Smooth muscle cell (in vitro differentiated cells): ENCODE data around the gene RASGRF2. TPM values are rescaled to one million over a fixed set of nuclear protein-coding genes. Genes with fewer than 3 reads are reported as not detected.

Experiments
- DNase-seq: peaks from one replicate; lab custom pipeline; 2025; ENCODE audit not compliant: unreplicated experiment; lab: John Stamatoyannopoulos, UW
- H2AFZ ChIP-seq: fragments of 200-600 bp; sonication (generic); 2 replicates; pipeline ENCODE4 v1.6.0; 2016; ENCODE audit warnings: antibody characterized with exemption, low read depth, mild to moderate bottlenecking
- H3F3A ChIP-seq: fragments of 200-600 bp; sonication (generic); 2 replicates; pipeline ENCODE4 v1.6.0; 2017; ENCODE audit warnings: antibody characterized with exemption, low read depth
- H3K27ac ChIP-seq: fragments of 200-600 bp; sonication (generic); 2 replicates; pipeline ENCODE4 v1.5.1; 2016; ENCODE audit warnings: low read depth, mild to moderate bottlenecking
- H3K27me3 ChIP-seq: fragments of 200-600 bp; sonication (generic); 2 replicates; pipeline ENCODE4 v1.6.1; 2016; ENCODE audit warnings: low read depth, mild to moderate bottlenecking
- H3K36me3 ChIP-seq: fragments of 200-600 bp; sonication (generic); 2 replicates; pipeline ENCODE4 v1.5.1; 2016; ENCODE audit warnings: low read depth
- H3K4me1 ChIP-seq: fragments of 200-600 bp; sonication (generic); 2 replicates; pipeline ENCODE4 v1.5.1; 2016; ENCODE audit warnings: low read depth
- H3K4me2 ChIP-seq: fragments of 200-600 bp; sonication (generic); 2 replicates; pipeline ENCODE4 v1.6.0; 2016; ENCODE audit warnings: mild to moderate bottlenecking
- H3K4me3 ChIP-seq: fragments of 200-600 bp; sonication (generic); 2 replicates; pipeline ENCODE4 v1.5.1; 2016; ENCODE audit warnings: mild to moderate bottlenecking
- H3K79me2 ChIP-seq: fragments of 200-600 bp; sonication (generic); 2 replicates; pipeline ENCODE4 v1.6.0; 2016; ENCODE audit warnings: low read depth, mild to moderate bottlenecking
- H3K9ac ChIP-seq: fragments of 200-600 bp; sonication (generic); 2 replicates; pipeline ENCODE4 v1.6.0; 2016; ENCODE audit warnings: low read depth
- H3K9me3 ChIP-seq: fragments of 200-600 bp; sonication (generic); replicated peaks from 2 replicates; pipeline ENCODE4 v1.5.1; 2016; ENCODE audit warnings: low read depth
- H4K20me1 ChIP-seq: fragments of 200-600 bp; sonication (generic); 2 replicates; pipeline ENCODE4 v1.6.0; 2016; ENCODE audit warnings: low read depth
- WGBS: methylation state at CpG from one replicate; pipeline ENCODE4 v1.1.7; 2016; ENCODE audit warnings: low lambda C conversion rate; 5-methylcytosine and 5-hydroxymethylcytosine counted together
- polyA plus RNA-seq: library from polyadenylated mRNA; unstranded; fragments of >200 nt; fragmentation: Nextera tagmentation; extraction: Ambion mirVana; gene quantifications from 2 replicates; pipeline ENCODE4 v1.2.1, GENCODE V29; 2016
- total RNA-seq: library from RNA; depleted of rRNA; stranded (reverse); fragments of >200 nt; gene quantifications from 2 replicates; pipeline ENCODE4 v1.2.3, GENCODE V29; 2014
- TF ChIP-seq, protein P1 (sequence below): fragments of 200-600 bp; sonication (generic); IDR thresholded peaks from 2 replicates; pipeline ENCODE4 v1.5.1; 2017; ENCODE audit warnings: borderline replicate concordance, mild to moderate bottlenecking, antibody characterized with exemption; ENCODE audit not compliant: insufficient read depth, poor library complexity, severe bottlenecking

RASGRF2 gene
- total and polyA plus RNA-seq, 2 experiments from 2014 or later: 11.1 to 24.7 TPM

DNA sequence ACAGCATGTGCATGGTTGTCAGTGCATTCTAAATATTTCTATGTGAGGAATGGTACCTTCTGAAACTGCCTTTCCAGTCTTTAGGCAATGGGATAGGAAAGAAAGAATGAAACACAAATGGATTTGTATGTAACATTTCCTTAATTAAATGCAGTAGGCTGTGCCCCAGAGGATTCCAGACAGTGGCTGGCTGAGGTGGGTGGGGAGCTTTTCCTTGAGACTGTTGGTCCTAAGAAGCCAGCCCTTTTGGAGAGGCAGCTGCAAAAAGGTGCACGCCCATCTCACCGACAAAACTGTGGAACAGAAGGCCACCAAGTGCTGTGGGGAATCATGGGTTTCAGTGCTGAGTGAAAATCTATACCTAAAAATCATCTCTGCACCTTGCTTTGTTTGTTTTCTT, 266.1 kb downstream of the RASGRF2 start:
- Histone ChIP-seq H3K27me3 (no peaks in the 10 kb centered on the region), H3K4me2 (no peak overlapping the region), H3K9me3 (no peaks in the 10 kb centered on the region), H3K27ac (no peak overlapping the region), H4K20me1 (no peaks in the 10 kb centered on the region), H3F3A (no peaks in the 10 kb centered on the region), H3K79me2 (no peaks in the 10 kb centered on the region), H3K36me3 (no peaks in the 10 kb centered on the region), H3K4me1 (no peaks in the 10 kb centered on the region), H3K4me3 (no peak overlapping the region), H2AFZ (no peak overlapping the region), H3K9ac (no peak overlapping the region)
- TF ChIP-seq, protein P1, sequence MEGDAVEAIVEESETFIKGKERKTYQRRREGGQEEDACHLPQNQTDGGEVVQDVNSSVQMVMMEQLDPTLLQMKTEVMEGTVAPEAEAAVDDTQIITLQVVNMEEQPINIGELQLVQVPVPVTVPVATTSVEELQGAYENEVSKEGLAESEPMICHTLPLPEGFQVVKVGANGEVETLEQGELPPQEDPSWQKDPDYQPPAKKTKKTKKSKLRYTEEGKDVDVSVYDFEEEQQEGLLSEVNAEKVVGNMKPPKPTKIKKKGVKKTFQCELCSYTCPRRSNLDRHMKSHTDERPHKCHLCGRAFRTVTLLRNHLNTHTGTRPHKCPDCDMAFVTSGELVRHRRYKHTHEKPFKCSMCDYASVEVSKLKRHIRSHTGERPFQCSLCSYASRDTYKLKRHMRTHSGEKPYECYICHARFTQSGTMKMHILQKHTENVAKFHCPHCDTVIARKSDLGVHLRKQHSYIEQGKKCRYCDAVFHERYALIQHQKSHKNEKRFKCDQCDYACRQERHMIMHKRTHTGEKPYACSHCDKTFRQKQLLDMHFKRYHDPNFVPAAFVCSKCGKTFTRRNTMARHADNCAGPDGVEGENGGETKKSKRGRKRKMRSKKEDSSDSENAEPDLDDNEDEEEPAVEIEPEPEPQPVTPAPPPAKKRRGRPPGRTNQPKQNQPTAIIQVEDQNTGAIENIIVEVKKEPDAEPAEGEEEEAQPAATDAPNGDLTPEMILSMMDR: no peak
- WGBS: 100% methylated on average over 2 of the region's 2 CpGs
- no peak for DNase-seq

DNA sequence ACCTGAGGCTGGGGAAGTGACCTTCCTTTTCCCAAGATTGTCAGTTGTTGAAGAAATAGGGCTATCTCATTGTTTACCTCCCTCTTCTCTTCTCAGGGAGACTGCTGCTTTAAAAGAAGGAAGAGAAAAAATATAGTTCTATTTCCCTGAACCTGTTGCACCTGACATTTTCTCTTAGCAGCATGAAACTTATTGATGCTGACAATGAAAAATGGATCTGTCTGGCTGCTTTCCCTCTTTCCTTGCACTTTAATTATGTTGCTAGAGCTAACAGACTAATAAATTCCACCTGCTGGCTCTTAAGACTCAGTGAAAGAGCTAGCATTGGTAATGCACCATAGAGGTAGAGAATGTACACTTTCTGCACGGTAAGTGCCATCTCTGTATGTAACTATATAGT, 266.8 kb downstream of the RASGRF2 start:
- no peak overlapping the region for H3K9ac ChIP-seq
- no peak for DNase-seq

DNA sequence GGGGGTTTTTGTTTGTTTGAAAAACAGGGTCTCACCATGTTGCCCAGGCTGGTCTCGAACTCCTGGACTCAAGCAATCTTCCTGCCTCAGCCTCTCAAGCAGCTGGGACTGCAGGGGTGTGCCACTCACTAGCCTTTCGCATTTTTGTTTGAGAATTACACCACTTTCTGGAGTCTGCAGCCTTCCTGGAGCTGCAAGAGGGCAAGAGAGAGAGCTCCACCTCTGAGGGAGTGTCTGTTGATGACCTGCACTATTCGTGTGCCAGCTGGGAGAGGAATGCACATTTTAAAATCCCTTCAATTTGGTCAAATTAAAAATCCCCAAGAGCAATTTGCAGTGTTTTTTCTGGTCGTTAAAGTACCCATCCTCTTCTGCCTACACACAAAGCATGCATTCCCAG, 267.9 kb downstream of the RASGRF2 start:
- Histone ChIP-seq H3K79me2 (no peaks in the 10 kb centered on the region), H3K4me2 (no peak overlapping the region), H2AFZ (no peak overlapping the region), H3K9me3 (no peaks in the 10 kb centered on the region), H3K4me3 (no peak overlapping the region), H3K9ac (no peak overlapping the region), H3F3A (no peaks in the 10 kb centered on the region), H3K27me3 (no peaks in the 10 kb centered on the region), H3K36me3 (no peaks in the 10 kb centered on the region), H3K4me1 (peaks cover 3% of the 10 kb centered on the region), H3K27ac (no peak overlapping the region), H4K20me1 (no peaks in the 10 kb centered on the region)
- DNase-seq: no peak
- 87% methylated on average over 4 of the region's 4 CpGs for WGBS
- TF ChIP-seq, protein P1: no peak

More for the DNA sequence above, 266.8 kb downstream of the RASGRF2 start:
- H3K4me1 ChIP-seq: no peaks in the 10 kb centered on the region
- H3K27me3 ChIP-seq: no peaks in the 10 kb centered on the region
- H3K79me2 ChIP-seq: no peaks in the 10 kb centered on the region
- H2AFZ ChIP-seq: no peak overlapping the region
- no peak overlapping the region for H3K4me2 ChIP-seq
- TF ChIP-seq, protein P1: no peak
- no peaks in the 10 kb centered on the region for H3K9me3 ChIP-seq
- no peak overlapping the region for H3K4me3 ChIP-seq
- H4K20me1 ChIP-seq: no peaks in the 10 kb centered on the region
- H3K27ac ChIP-seq: no peak overlapping the region
- WGBS: 97% methylated on average over 1 of the region's 1 CpG
- no peaks in the 10 kb centered on the region for H3K36me3 ChIP-seq
- H3F3A ChIP-seq: no peaks in the 10 kb centered on the region

DNA sequence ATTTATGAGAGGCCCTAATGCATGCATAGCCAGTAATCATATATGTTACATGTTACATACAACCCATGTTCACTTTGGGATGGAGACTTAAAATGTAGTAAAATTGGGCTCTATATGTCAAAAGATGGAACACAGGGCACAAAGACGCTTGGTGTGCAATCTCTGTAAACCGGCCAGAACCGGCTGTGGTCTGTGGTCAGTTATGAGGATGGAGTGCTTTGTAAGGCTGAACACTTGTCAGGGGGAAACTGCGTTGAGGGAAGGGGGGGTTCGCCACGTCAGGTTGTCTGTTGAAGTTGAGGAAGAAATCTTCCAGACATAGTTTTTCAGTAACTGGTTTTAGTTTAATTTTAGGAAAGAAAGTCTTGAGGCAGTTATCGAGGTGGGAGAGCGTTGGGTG, 270.3 kb downstream of the RASGRF2 start:
- WGBS: 79% methylated on average over 8 of the region's 8 CpGs
- Histone ChIP-seq H3K4me3 (no peak overlapping the region), H3K4me1 (peaks cover 9% of the 10 kb centered on the region), H3K79me2 (no peaks in the 10 kb centered on the region), H3F3A (no peaks in the 10 kb centered on the region), H3K36me3 (no peaks in the 10 kb centered on the region), H2AFZ (no peak overlapping the region), H3K27ac (no peak overlapping the region), H3K4me2 (no peak overlapping the region), H4K20me1 (no peaks in the 10 kb centered on the region), H3K9ac (no peak overlapping the region), H3K9me3 (no peaks in the 10 kb centered on the region), H3K27me3 (no peaks in the 10 kb centered on the region)
- TF ChIP-seq, protein P1: no peak
- no peak for DNase-seq
